ENCODE data around the gene JKAMP.

JKAMP gene

GRCh38 chr14:59480166-59480565 lies 4.2 kb upstream of the JKAMP start:
- FAIRE-seq = no peak

GRCh38 chr14:59481407-59481806 lies 2.9 kb upstream of the JKAMP start:
- FAIRE-seq = no peak
- no peak for DNase-seq (ENCODE audit: insufficient read length, low spot score)

More at GRCh38 chr14:59480166-59480565, 4.2 kb upstream of the JKAMP start:
- no peak for DNase-seq (ENCODE audit: insufficient read length, low spot score)

GRCh38 chr14:59481871-59482540 lies 2.3 kb upstream of the JKAMP start:
- FAIRE-seq (peak; percentile 52), DNase-seq (ENCODE audit: insufficient read length, low spot score) (no peak)

GRCh38 chr14:59482541-59483331 lies 1.6 kb upstream of the JKAMP start:
- DNase-seq (ENCODE audit: insufficient read length, low spot score) (no peak), FAIRE-seq (peak; percentile 4)

- DNase-seq (ENCODE audit: insufficient read length, low spot score) = no peak
Measured at GRCh38 chr14:59483363-59483762, 954 bp upstream of the JKAMP start.

GRCh38 chr14:59484639-59485175 lies 390 bp downstream of the JKAMP start:
- FAIRE-seq (no peak), DNase-seq (ENCODE audit: insufficient read length, low spot score) (no peak)

More at GRCh38 chr14:59483363-59483762, 954 bp upstream of the JKAMP start:
- peak; percentile 33 for FAIRE-seq

- DNase-seq (ENCODE audit: insufficient read length, low spot score) (no peak), FAIRE-seq (no peak)
Measured at GRCh38 chr14:59490756-59491155, 6.4 kb downstream of the JKAMP start.

- FAIRE-seq = no peak
Measured at GRCh38 chr14:59492384-59492783, 8.1 kb downstream of the JKAMP start.

GRCh38 chr14:59500732-59501131 lies 16.4 kb downstream of the JKAMP start:
- DNase-seq (ENCODE audit: insufficient read length, low spot score) (no peak), FAIRE-seq (no peak)

More at GRCh38 chr14:59492384-59492783, 8.1 kb downstream of the JKAMP start:
- DNase-seq (ENCODE audit: insufficient read length, low spot score) = no peak

- DNase-seq (ENCODE audit: insufficient read length, low spot score) = no peak
- FAIRE-seq = no peak
Measured at GRCh38 chr14:59503256-59503655, 18.9 kb downstream of the JKAMP start.

- peak; percentile 10 for DNase-seq (ENCODE audit: insufficient read length, low spot score)
- FAIRE-seq = peak; percentile 56
Measured at GRCh38 chr14:59507063-59507751, 22.9 kb downstream of the JKAMP start.

- DNase-seq (ENCODE audit: insufficient read length, low spot score) (no peak), FAIRE-seq (no peak)
Measured at GRCh38 chr14:59507752-59508103, 23.4 kb downstream of the JKAMP start.

GRCh38 chr14:59509101-59509500 lies 24.8 kb downstream of the JKAMP start:
- FAIRE-seq (no peak), DNase-seq (ENCODE audit: insufficient read length, low spot score) (no peak)

- no peak for DNase-seq (ENCODE audit: insufficient read length, low spot score)
- FAIRE-seq = no peak
Measured at GRCh38 chr14:59510001-59510400, 25.7 kb downstream of the JKAMP start.

- DNase-seq (ENCODE audit: insufficient read length, low spot score) (no peak), FAIRE-seq (no peak)
Measured at GRCh38 chr14:59510966-59511365, 26.6 kb downstream of the JKAMP start.

GRCh38 chr14:59511916-59512575 lies 27.7 kb downstream of the JKAMP start:
- FAIRE-seq = no peak
- DNase-seq (ENCODE audit: insufficient read length, low spot score) = no peak

- no peak for FAIRE-seq
- DNase-seq (ENCODE audit: insufficient read length, low spot score) = no peak
Measured at GRCh38 chr14:59520224-59520623, 35.9 kb downstream of the JKAMP start.

- no peak for FAIRE-seq
- DNase-seq (ENCODE audit: insufficient read length, low spot score) = no peak
Measured at GRCh38 chr14:59529189-59529588, 44.9 kb downstream of the JKAMP start.

GRCh38 chr14:59530349-59530748 lies 46.0 kb downstream of the JKAMP start:
- FAIRE-seq = no peak
- DNase-seq (ENCODE audit: insufficient read length, low spot score) = no peak

- no peak for FAIRE-seq
Measured at GRCh38 chr14:59532419-59532818, 48.1 kb downstream of the JKAMP start.

More at GRCh38 chr14:59532419-59532818, 48.1 kb downstream of the JKAMP start:
- no peak for DNase-seq (ENCODE audit: insufficient read length, low spot score)
